IMR-90 (cell line): Measurements from ENCODE around the gene TEFM. TPM values are rescaled to one million over a fixed set of nuclear protein-coding genes. Genes with fewer than 3 reads are reported as not detected.

Experiments used
- ATAC-seq: fragments of 200-7000 bp; cut with Tn5 transposase; 2 replicates; pipeline ENCODE4 v1.9.1; 2020; ENCODE audit warnings: low read depth, mild to moderate bottlenecking, moderate library complexity
- BruUV-seq: library from RNA; stranded (reverse); fragments of 400-500 nt; replicated peaks from 2 replicates; lab custom pipeline; 2021; lab: Mats Ljungman, UMichigan
- CTCF ChIA-PET: fragments of 300-600 bp; formaldehyde crosslinking; extraction: SDS; loops from one replicate; lab custom pipeline; 2021; ENCODE audit warnings: antibody characterized with exemption; lab: Yijun Ruan, JAX
- POLR2A ChIA-PET: fragments of 300-600 bp; sonication (Branson Sonifier 250); formaldehyde crosslinking; loops from one replicate; lab custom pipeline; 2022; ENCODE audit warnings: antibody characterized with exemption; ENCODE audit not compliant: unreplicated experiment; lab: Charles Lee
- DNase-seq: peaks from one replicate; pipeline ENCODE4 v3.0.0; 2013
- H2AFZ ChIP-seq: replicated peaks from 2 replicates; pipeline ENCODE3; 2013; ENCODE audit warnings: low read length, mild to moderate bottlenecking; ENCODE audit not compliant: poor library complexity
- H2AK5ac ChIP-seq: 2 replicates; pipeline ENCODE4 v1.6.1; 2013; ENCODE audit warnings: low read depth, low read length, inconsistent platforms
- H2AK9ac ChIP-seq: replicated peaks from 2 replicates; pipeline ENCODE3; 2013; ENCODE audit warnings: mild to moderate bottlenecking, low read depth, low read length, moderate library complexity; ENCODE audit not compliant: poor library complexity
- H2BK120ac ChIP-seq: 2 replicates; pipeline ENCODE4 v1.6.1; 2013; ENCODE audit warnings: low read depth, low read length, inconsistent platforms
- H2BK15ac ChIP-seq: 3 replicates; pipeline ENCODE4 v1.6.1; 2013; ENCODE audit warnings: low read depth, low read length, inconsistent platforms
- H2BK20ac ChIP-seq: 2 replicates; pipeline ENCODE4 v1.6.1; 2013; ENCODE audit warnings: low read depth, mild to moderate bottlenecking, inconsistent platforms, low read length, moderate library complexity
- H2BK5ac ChIP-seq: 2 replicates; pipeline ENCODE4 v1.6.1; 2013; ENCODE audit warnings: mild to moderate bottlenecking, low read depth, low read length, inconsistent platforms; ENCODE audit not compliant: poor library complexity, severe bottlenecking
- H3K14ac ChIP-seq: replicated peaks from 2 replicates; pipeline ENCODE4 v1.6.1; 2013; ENCODE audit warnings: low read depth, low read length, inconsistent platforms
- H3K18ac ChIP-seq: 2 replicates; pipeline ENCODE4 v1.6.1; 2013; ENCODE audit warnings: low read depth, low read length, control low read depth
- H3K23ac ChIP-seq: 2 replicates; pipeline ENCODE4 v1.6.1; 2013; ENCODE audit warnings: low read depth, low read length, inconsistent platforms
- H3K27ac ChIP-seq: 2 replicates; pipeline ENCODE4 v1.5.1; 2013; ENCODE audit warnings: mild to moderate bottlenecking, control low read depth, low read length; ENCODE audit not compliant: insufficient read depth
- H3K27me3 ChIP-seq: 2 replicates; pipeline ENCODE4 v1.6.1; 2013; ENCODE audit warnings: low read length; ENCODE audit not compliant: control insufficient read depth, insufficient read depth
- H3K36me3 ChIP-seq: 2 replicates; pipeline ENCODE4 v1.6.1; 2013; ENCODE audit warnings: low read length, mixed read lengths; ENCODE audit not compliant: control insufficient read depth, insufficient read depth
- H3K4ac ChIP-seq: 2 replicates; pipeline ENCODE4 v1.6.1; 2013; ENCODE audit warnings: low read depth, low read length, inconsistent platforms
- H3K4me1 ChIP-seq: 2 replicates; pipeline ENCODE4 v1.6.1; 2013; ENCODE audit warnings: low read length, mixed read lengths; ENCODE audit not compliant: control insufficient read depth, insufficient read depth
- H3K4me2 ChIP-seq: 2 replicates; pipeline ENCODE4 v1.6.1; 2013; ENCODE audit warnings: low read depth, mild to moderate bottlenecking, control low read depth, low read length, moderate library complexity
- H3K4me3 ChIP-seq: 2 replicates; pipeline ENCODE4 v1.5.1; 2013; ENCODE audit warnings: low read depth, mild to moderate bottlenecking, control low read depth, low read length, moderate library complexity; ENCODE audit not compliant: insufficient read depth
- H3K56ac ChIP-seq: 2 replicates; pipeline ENCODE4 v1.6.1; 2013; ENCODE audit warnings: low read length, inconsistent platforms; ENCODE audit not compliant: insufficient read depth; ENCODE audit errors: extremely low read depth
- H3K79me1 ChIP-seq, 2 experiments: 2 replicates each; pipeline ENCODE4 v1.6.1; 2013; ENCODE audit warnings: low read length in 2 of 2, inconsistent platforms in 1 of 2, low read depth in 1 of 2
- H3K9ac ChIP-seq: 2 replicates; pipeline ENCODE4 v1.6.1; 2013; ENCODE audit warnings: low read depth, low read length, control low read depth
- H3K9me1 ChIP-seq: 2 replicates; pipeline ENCODE4 v1.6.1; 2013; ENCODE audit warnings: low read length, inconsistent platforms; ENCODE audit not compliant: insufficient read depth
- H3K9me3 ChIP-seq: 2 replicates; pipeline ENCODE4 v1.6.1; 2013; ENCODE audit warnings: low read length; ENCODE audit not compliant: control insufficient read depth, insufficient read depth
- H4K20me1 ChIP-seq: 2 replicates; pipeline ENCODE4 v1.6.1; 2013; ENCODE audit warnings: low read length, inconsistent platforms; ENCODE audit not compliant: insufficient read depth
- H4K5ac ChIP-seq: 2 replicates; pipeline ENCODE4 v1.6.1; 2013; ENCODE audit warnings: mild to moderate bottlenecking, low read depth, low read length, control low read depth
- H4K8ac ChIP-seq, 2 experiments: 2 replicates each; pipeline ENCODE4 v1.6.1; 2013; ENCODE audit warnings: low read depth in 2 of 2, low read length in 2 of 2, control low read depth in 1 of 2, inconsistent platforms in 1 of 2
- H4K91ac ChIP-seq: 2 replicates; pipeline ENCODE4 v1.6.1; 2013; ENCODE audit warnings: low read depth, low read length, inconsistent platforms; ENCODE audit not compliant: insufficient read depth
- FOS ChIP-seq: fragments of 150-350 bp; IDR thresholded peaks from 2 replicates; pipeline ENCODE4 v1.6.1; 2016; ENCODE audit warnings: low read depth, low read length
- WGBS, 2 experiments: methylation state at CpG; one replicate each; pipeline versions ENCODE4 v1.1.5 to v1.1.7; 2013; ENCODE audit warnings: missing lambda C conversion rate in 2 of 2; ENCODE audit not compliant: insufficient read length in 1 of 2; ENCODE audit errors: extremely low coverage in 2 of 2; 5-methylcytosine and 5-hydroxymethylcytosine counted together
- dilution Hi-C: fragments of 300-500 bp; cut with HindIII; formaldehyde crosslinking; loops from one replicate; pipeline ENCODE4 v1.14.3; 2018; ENCODE audit warnings: low sequenced_read_pairs; ENCODE audit not compliant: unreplicated experiment
- in situ Hi-C: fragments of 300-500 bp; cut with MboI; formaldehyde crosslinking; loops from 3 replicates; pipeline ENCODE4 v1.14.3; 2019; ENCODE audit warnings: low sequenced_read_pairs, inconsistent platforms, mixed read lengths
- intact Hi-C: fragments of 100-400 bp; cut with micrococcal nuclease; formaldehyde crosslinking; loops from 2 replicates; pipeline ENCODE4 v1.10.0; 2022
- polyA plus RNA-seq, 3 experiments: library from polyadenylated mRNA; depleted of rRNA; stranded (reverse); fragments of >200 nt; gene quantifications; 2 replicates each; pipeline ENCODE4 v1.2.3, GENCODE V29; 2012; ENCODE audit warnings: low replicate concordance in 1 of 3
- total RNA-seq: library from RNA; depleted of rRNA; stranded (reverse); fragments of >200 nt; gene quantifications from 2 replicates; pipeline ENCODE4 v1.2.3, GENCODE V29; 2012
- TF ChIP-seq, protein P1 (sequence below): fragments of 150-350 bp; IDR thresholded peaks from 2 replicates; pipeline ENCODE4 v1.6.1; 2016; ENCODE audit warnings: low read depth, mild to moderate bottlenecking, low read length, moderate library complexity, borderline replicate concordance

Gene TEFM
- total and polyA plus RNA-seq, 2 of the 4 experiments (the other 2 are of a cell fraction), result 7.9 to 13.8 TPM

- Histone ChIP-seq H4K20me1 (no peaks in the 10 kb centered on the region), H3K14ac (0 out of 2 replicates have a peak within 1 kb of the TSS, but pooled peaks have one; percentile 62), H3K79me1 (0 out of 4 replicates have a peak, but pooled peaks cover 0 to 5% of the 10 kb centered on the region in 2 experiments), H3K56ac (no peak within 1 kb of the TSS), H3K27ac (no peak within 1 kb of the TSS), H3K4ac (peak within 1 kb of the TSS; percentile 83), H3K9me3 (no peaks in the 10 kb centered on the region), H3K18ac (no peak within 1 kb of the TSS), H2AK9ac (peak within 1 kb of the TSS; percentile 58), H3K36me3 (no peaks in the 10 kb centered on the region), H4K8ac (peak within 1 kb of the TSS; percentile 40 to 88; a peak in 2 of 4 replicates), H4K5ac (no peak within 1 kb of the TSS), H3K4me3 (peak within 1 kb of the TSS; percentile 1; the same call in 1 of the 2 replicates), H2BK5ac (peak within 1 kb of the TSS; percentile 83), H3K9me1 (peaks cover 6% of the 10 kb centered on the region), H2BK15ac (peak within 1 kb of the TSS; percentile 73; the same call in 1 of the 3 replicates), H4K91ac (0 out of 2 replicates have a peak within 1 kb of the TSS, but pooled peaks have one; percentile 91), H3K9ac (no peak within 1 kb of the TSS), H3K23ac (peak within 1 kb of the TSS; percentile 60), H2AFZ (peak within 1 kb of the TSS; percentile 95), H3K4me1 (peaks cover 5% of the 10 kb centered on the region), H2BK120ac (peak within 1 kb of the TSS; percentile 87), H2BK20ac (peak within 1 kb of the TSS; percentile 85; the same call in 1 of the 2 replicates), H2AK5ac (peak within 1 kb of the TSS; percentile 85; the same call in 1 of the 2 replicates), H3K27me3 (peaks cover 13% of the 10 kb centered on the region), H3K4me2 (peak within 1 kb of the TSS; percentile 65)
- dilution Hi-C loops, result no loop called here
- ATAC-seq (peak; percentile 58), DNase-seq (no peak)
- no peak for TF ChIP-seq FOS
- TF ChIP-seq, protein P1, sequence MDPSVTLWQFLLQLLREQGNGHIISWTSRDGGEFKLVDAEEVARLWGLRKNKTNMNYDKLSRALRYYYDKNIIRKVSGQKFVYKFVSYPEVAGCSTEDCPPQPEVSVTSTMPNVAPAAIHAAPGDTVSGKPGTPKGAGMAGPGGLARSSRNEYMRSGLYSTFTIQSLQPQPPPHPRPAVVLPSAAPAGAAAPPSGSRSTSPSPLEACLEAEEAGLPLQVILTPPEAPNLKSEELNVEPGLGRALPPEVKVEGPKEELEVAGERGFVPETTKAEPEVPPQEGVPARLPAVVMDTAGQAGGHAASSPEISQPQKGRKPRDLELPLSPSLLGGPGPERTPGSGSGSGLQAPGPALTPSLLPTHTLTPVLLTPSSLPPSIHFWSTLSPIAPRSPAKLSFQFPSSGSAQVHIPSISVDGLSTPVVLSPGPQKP, result no peak
- CTCF ChIA-PET, result no interaction called here
- in situ Hi-C loops, result no loop called here
- POLR2A ChIA-PET, result no interaction called here
- 19% methylated on average over 17 of the region's 60 CpGs; no CpG with 5 or more reads in 1 of the 2 experiments for WGBS, 2 experiments
- intact Hi-C loops, result no loop called here
- no TSS peak for BruUV-seq
Measured at GRCh38 chr17:30921544-30922196, 15.6 kb upstream of the TEFM start, which contains the start of gene ADAP2. Gene ADAP2, plus strand, starts transcription at chr17:30921945. Its CDS starts 70 bp downstream, at chr17:30922015.
